ENCODE measurements around the gene F5.
"Not testable (repeated sequence)": the region's sequence is repeated elsewhere in the genome, so short reads cannot be mapped to it uniquely, and the experiment has no call there.

Gene F5

DNA sequence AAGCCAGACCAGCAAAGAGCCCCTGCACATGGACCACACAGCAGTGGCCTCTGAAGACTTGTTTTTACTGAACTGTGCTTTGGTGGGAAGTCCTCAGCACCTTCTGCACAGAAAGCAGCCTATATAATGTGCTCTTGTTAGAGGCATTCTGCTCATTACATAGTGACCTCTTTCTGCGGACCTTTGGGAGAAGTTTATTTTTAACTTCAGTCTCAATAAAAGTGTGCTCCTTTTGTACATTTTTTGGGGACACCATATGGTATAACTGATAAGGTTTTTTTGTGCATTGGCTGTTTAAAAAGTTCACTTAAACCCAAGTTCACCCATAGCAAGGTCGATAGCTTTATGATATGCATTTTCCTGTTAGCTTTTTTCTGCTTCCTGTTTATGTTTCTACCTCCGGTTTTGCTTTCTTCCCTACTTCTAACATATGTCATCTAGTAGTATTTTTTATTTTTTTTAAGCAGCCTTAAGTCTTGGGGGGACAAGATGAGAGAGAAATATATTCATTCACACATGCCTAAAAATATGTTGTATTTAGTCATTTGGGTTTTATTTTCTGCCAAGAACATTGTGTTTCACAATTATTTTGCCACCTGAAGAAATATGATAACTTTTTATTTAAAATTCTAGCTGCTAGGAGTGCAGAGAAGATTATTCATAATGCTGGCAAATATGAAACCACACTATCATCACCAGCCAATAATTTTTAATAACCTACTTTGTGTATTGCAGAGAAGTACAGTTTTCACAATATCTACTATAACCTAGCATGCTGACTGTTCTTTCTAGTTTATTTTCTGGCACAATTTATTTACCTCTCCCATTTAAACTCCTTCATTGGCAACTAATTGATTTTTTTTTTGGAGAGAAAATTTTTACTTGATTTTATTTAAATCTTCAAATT lies 77.6 kb downstream of the F5 start:
- no peak for DNase-seq (ENCODE audit: low read depth)

GRCh38 chr1:169507413-169507812 lies 78.9 kb downstream of the F5 start:
- no peak for DNase-seq (ENCODE audit: low read depth)

DNA sequence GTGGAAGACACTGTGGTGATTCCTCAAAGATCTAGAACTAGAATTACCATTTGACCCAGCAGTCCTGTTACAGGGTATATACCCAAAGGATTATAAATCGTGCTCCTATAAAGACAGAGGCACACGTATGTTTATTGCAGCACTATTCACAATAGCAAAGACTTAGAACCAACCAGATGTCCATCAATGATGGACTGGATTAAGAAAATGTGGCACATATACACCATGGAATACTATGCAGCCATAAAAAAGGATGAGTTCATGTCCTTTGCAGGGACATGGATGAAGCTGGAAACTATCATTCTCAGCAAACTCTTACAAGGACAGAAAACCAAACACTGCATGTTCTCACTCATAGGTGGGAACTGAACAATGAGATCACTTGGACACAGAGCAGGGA lies 82.7 kb downstream of the F5 start:
- DNase-seq (ENCODE audit: low read depth): not testable (repeated sequence)

DNA sequence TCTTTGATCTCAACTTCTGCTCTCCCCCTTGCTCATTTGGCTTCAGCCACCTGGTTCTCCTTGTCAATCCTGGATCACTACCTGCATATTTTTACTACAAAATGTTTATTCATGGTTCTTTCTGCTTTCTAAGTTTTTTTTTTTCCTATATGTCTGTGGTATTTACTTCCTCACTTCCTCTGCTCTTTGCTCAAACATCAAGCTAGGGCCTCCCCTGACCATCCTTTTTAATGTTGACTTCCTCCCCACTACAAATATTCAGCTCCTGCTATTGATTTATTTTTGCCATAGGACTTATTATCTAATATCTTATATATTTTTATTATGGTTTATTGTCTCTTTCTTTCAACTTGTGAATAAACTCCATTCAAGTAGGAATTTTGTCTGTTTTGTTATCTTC lies 86.5 kb downstream of the F5 start:
- DNase-seq (ENCODE audit: low read depth): no peak

DNA sequence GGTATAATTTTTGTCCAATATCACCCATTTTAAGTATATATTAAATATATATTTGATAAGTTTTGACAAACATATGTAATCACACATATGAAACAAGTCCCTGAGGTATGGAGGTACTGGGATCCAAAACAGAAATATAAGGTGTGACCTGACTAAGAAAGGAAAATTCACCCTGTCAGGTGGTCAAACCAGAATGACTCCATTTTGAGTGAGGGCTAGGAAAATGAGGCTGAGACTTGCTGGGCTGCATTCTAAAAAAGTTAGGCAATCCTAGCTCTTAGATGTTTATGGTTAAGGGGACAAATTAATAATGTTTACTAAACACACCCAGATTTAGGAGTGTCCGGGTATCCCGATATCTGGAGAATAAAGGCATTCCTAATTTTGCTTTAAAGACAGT lies 89.0 kb downstream of the F5 start:
- no peak for DNase-seq (ENCODE audit: low read depth)

GRCh38 chr1:169495916-169496315 lies 90.4 kb downstream of the F5 start:
- DNase-seq (ENCODE audit: low read depth): no peak

- no peak for DNase-seq (ENCODE audit: low read depth)
These were observed 91.1 kb downstream of the F5 start for GRCh38 chr1:169495046-169495775.

- DNase-seq (ENCODE audit: low read depth): no peak
These were observed 91.9 kb downstream of the F5 start for GRCh38 chr1:169494343-169494742.

DNA sequence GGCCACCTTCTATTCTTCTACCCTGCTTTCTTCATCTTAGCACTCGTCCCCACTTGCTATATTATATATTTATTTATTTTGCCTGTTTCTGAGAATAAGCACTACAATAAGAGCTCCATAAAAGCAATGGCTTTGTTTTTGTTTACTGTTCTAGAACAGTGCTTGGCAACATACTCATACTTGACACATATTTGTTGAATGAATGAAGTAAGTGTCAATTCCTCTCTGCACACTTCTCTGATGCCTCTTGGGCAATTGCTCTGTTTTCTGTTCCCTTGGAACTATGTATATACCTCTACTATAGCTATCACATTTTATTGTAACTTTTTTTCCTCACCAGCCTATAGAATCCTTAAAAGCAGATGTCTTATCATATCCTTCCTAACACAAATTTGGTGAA lies 93.0 kb downstream of the F5 start:
- no peak for DNase-seq (ENCODE audit: low read depth)

- no peak for DNase-seq (ENCODE audit: low read depth)
These were observed 94.4 kb downstream of the F5 start for GRCh38 chr1:169491845-169492281.

DNA sequence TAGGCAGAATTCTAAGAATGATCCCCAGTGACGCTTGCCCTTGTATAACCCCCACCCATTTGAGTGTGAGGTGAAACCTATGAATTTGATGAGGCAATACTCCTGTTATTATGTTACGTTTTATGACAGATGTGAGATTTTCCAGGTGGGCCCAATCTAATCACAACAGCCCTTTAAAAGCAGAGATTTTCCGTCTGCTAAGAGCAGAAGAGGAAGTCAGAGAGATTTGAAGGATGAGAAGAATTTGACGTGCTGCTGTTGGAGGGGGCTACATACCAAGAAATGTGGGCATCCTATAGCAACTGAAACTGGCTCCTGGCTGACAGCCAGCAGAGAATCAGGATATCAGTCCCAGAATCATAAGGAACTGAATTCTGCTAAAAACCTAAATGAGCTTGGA lies 98.1 kb downstream of the F5 start:
- DNase-seq (ENCODE audit: low read depth): no peak

GRCh38 chr1:169487561-169487960 lies 98.7 kb downstream of the F5 start:
- DNase-seq (ENCODE audit: low read depth): no peak

DNA sequence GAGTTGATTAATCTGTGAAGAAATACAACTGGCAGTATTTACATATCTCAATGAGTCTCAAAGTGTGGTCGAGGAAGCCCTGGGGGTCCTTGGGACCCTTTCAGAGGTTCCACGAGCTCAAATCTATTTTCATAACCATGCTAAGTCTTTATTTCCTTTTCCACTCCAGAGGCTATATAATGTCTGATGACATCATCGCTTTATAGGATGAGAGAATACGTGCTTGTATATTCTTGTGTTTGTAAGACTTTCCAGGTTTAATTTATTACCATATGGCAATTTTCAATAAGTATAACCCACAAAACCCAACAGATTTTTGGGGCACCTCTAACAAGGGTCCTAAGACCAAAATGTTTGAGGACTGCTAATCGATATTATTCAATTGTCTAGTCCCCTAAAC lies 99.1 kb downstream of the F5 start:
- DNase-seq (ENCODE audit: low read depth): no peak

- DNase-seq (ENCODE audit: low read depth): no peak
These were observed 99.8 kb downstream of the F5 start for GRCh38 chr1:169486281-169487051.

DNA sequence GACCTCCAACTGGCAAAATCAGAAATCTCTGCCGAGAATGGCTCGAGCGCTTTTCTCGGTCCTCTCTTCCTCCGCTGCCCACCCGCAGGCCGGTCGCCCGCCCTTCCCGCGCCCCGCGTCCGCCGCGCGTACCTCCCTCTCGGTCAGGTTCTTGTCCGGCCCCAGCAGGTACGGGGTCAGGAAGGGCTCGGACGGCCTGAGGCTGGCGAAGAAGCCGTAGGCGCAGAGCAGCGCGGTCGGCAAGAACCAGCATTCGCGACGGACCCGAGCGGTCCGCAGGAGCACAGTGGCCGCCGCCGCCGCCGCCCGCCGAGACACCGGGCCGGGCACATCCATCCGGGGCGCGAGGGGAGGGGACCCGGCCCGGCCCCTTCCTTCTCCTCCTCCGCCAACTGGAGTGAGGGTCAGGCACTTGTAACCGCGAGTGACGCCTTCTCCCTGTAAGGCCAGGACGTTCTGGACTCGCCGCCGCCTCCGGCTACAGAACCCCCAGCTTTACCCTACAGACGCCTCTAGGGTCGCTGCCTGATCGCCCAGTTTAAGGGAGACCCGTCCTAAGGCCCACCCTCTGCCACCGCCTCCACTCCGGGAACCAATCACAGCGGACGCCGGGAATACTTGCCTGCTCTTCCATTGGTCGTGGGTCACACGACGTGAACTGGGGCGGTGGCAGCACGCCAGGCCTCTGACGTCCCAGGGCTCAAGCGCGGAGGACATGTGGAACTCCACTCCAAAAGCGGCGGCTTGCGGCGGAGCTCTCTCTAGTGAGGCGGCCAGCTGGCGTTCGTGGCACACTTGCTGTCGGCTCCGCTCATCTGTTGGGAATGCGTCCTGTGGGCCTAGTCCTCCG lies 100.6 kb downstream of the F5 start, which contains the start of gene SLC19A2:
TSS of gene SLC19A2 (minus strand) at position 514 of the 850 bp plus-strand sequence. CDS start at position 336, 178 bp downstream.
- peak; percentile 96 for DNase-seq (ENCODE audit: low read depth)

- no peak for DNase-seq (ENCODE audit: low read depth)
These were observed 101.4 kb downstream of the F5 start for GRCh38 chr1:169484683-169485430.

DNA sequence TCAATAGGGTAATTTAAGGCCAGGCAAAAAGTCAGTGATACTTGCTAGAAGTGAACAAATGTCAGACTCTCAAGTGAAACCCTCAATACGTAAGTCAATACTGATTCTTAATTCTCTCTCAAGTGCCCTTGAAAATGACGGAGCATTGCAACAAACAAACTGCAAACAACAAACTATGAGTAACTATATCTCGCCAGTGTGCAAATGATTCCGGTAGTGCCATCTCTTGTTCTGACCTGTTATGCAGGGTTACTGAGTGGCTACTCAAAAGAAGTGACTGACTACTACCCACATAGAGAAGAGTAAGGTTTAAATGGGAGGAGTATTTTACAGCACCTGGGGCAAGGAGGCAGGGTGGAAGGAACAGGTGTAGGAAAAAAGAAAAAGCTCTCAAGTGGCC lies 102.2 kb downstream of the F5 start:
- no peak for DNase-seq (ENCODE audit: low read depth)

DNA sequence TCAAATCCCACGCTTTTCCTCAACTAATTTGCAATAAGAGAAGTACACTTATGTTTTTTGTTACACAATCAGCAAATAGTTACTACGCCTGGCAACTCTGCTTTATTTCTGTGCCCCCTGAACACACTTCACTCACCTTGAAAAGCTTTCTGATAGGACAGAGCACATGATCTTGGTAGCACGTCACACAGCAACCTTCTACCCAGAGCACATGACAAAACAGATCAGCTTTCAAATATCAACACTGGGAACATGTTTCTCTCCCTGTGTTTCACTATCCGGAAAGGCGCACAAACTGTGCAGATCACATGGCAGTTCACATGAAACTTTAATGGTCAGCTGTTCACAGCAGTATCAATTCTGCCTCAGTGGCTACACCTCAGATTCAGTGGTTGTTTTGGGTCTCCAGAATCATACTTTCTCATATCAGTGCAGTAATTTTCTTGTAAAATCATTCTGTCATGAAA lies 102.7 kb downstream of the F5 start:
- no peak for DNase-seq (ENCODE audit: low read depth)

GRCh38 chr1:169479363-169480066 lies 106.8 kb downstream of the F5 start:
- no peak for DNase-seq (ENCODE audit: low read depth)

GRCh38 chr1:169478094-169478672 lies 108.1 kb downstream of the F5 start:
- DNase-seq (ENCODE audit: low read depth): no peak
